Hepatic stellate cell (primary cell): Measurements from ENCODE around the gene MRPS34.
"Not testable (repeated sequence)": the region's sequence is repeated elsewhere in the genome, so short reads cannot be mapped to it uniquely, and the experiment has no call there.

ENCODE experiments used
- DNase-seq: peaks from one replicate; pipeline ENCODE4 v3.0.0; 2011; ENCODE audit warnings: low spot score

MRPS34 gene

DNA sequence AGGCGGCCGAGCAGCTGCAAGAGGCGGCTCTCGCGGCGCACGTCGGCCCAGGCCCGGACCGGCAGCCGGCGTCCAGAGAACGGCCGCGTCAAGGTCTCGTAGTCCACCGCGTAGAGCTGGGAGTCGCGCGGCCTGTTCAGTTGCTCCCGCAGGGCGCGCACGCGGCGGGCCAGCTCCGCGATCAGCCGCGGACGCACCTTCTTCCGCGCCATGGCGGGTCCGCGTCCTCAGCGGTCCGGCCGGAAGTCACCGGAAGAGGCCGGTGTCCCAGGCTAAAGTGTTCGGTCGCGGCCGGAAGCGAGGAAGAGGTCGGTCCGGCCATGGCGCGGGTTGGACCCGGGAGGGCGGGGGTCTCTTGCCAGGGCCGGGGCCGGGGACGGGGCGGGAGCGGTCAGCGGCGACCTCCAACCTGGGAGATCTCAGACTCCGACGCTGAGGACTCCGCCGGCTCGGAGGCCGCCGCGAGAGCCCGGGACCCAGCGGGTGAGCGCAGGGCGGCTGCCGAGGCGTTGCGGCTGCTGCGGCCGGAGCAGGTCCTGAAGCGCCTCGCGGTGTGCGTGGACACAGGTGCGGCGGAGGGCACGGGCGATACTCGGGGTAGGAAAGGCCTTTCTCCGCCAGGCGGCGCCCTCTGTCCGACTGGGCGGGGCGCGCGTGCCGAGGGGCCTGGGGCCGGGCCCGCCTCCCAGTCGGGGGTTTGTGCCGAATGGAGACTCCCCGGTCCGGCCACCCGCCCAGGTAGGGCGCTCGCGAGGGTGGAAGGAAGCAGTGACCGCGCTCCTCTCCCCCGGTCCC, at the start of gene MRPS34:
TSS of gene MRPS34 (minus strand) at position 227 of the 795 bp plus-strand sequence. CDS start at position 212, 15 bp downstream.
- peak; percentile 87 for DNase-seq

DNA sequence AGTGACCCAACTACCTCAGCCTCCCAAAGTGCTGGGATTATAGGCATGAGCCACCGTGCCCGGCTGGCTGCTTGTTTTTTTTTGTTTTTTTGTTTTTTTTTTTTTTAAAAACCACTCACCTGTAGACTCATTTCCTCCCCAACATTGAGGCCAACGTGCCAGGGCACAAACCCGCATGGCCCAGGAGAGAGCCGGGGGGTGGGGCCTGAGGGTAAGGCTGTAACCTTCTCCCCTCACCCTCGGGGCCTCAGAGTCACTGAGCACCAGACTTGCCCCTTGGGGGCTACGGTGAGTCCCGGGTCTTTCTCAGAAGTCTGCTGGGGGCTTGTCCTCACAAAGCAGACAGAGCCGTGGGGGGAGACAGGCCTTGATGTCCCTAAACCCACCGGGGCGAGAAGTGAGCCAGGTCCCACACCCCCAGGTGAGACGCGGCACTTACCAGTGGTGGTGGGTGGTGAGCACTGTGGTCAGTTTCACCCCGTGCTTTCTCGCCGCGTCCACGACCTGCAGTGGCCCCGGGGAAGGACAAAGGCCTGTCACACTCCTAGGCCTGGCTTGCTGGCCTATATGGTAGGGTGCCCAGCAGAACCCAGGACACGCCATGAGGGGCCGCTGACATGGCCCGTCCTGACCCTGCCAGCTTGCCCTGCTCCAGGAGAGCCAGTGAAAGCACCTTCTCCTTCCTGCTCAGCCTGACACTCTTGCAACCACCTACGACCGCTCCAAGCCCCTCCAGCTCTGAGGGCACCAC, 49.1 kb upstream of the MRPS34 start:
- DNase-seq = no peak

DNA sequence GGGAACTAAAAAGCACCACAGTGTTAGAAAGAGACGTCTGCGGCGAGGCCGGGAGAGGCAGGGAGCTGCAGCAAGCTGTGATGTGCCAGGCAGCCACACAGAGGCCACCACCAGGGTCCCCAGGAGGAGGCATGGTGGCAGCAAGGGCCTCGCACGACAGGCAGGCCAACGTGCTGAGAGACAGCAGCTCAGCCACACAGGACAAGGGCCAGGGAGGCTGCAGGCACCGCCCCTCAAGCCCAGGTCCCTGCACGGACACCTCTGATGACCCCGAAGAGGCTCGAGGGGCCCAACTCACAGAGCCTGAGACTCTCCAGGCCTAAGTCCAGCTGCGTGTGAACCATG, 48.0 kb upstream of the MRPS34 start:
- DNase-seq = no peak

DNA sequence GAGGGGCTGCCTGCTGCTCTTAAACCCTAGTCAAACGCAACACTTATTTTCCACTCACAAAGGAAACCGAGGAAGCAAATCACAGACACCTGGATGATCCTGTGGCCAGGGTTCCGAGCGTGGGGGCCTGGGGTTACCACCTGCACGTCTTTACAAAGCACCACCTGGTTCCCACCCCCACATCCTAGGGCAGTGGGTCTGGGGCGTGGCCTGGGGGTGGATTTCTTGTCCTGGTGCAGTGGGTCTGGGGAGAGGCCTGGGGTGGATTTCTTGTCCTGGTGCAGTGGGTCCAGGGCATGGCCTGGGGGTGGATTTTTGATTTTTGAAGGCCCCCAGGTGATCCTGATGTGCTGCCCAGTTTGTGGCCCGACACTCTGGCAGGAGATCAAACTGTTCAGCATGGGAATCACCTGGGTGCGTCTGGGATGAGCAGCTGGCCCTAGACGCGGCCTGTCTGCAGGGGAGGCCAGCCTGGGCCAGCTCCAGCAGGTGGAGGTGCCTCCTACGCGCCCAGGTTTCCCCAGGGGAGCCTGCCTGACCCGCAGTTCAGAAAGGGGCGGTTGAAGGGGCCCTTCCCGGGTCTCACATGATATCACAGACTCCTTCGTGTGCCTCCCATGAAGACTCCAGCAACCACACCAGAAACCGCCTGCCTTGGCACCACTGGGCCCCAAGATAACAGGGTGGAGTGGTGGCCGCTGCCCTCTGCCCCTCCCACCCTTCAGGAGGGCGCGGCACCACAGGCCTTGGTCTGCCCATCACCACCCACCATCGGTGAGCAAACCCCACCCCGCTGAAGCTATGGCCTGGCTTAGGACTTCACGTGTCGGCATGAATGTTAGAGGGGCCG, 47.4 kb upstream of the MRPS34 start:
- DNase-seq = no peak

DNA sequence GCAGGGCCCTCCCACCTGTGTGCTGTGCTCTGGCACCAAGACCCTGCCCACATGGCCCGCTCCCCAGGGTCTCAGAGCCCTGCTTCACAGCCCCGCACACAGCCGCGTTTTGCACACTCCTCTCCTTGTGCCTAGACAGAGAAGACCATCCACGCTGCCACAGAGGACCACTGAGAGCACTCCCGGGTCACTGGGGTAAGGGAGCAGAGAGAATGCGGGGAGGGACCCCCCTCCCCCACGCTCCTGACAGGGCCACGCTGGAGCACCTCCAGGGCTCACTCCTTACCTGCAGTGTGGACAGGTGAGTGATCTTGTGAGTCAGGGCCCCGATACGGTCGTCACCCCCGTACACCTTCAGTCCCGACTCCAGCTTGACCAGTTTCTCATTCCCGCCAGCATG, 46.7 kb upstream of the MRPS34 start:
- no peak for DNase-seq

DNA sequence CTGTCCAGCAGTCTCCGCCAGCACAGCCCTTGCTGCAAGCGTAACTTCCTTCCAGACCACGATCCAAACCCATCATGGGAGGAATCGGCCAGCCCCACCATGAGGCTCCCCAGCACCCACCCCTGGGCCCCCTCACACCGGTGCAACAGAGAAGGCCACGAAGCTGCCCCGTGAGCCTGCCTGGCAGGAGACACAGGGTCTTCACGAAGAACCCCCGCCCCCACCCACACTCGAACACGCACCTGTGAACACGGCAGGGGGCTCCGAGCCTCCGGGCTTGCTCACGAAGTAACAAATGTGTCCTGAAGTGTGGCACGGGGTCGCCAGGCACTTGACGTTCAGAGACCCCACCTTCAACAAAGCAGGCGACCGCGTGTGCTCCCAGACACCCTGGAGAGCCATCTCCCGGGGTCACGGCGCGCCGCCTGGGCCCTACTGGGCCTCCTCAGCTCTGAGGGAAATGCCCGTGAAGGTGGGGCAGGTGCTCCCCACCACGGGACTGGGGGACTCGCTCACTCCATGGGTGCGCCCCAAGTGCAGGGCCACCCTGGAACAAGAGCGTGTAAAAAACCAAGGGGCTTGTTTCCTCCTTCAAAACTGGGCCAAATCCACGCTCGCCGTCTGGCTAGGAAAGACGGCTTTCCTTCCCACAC, 46.1 kb upstream of the MRPS34 start:
- no peak for DNase-seq

DNA sequence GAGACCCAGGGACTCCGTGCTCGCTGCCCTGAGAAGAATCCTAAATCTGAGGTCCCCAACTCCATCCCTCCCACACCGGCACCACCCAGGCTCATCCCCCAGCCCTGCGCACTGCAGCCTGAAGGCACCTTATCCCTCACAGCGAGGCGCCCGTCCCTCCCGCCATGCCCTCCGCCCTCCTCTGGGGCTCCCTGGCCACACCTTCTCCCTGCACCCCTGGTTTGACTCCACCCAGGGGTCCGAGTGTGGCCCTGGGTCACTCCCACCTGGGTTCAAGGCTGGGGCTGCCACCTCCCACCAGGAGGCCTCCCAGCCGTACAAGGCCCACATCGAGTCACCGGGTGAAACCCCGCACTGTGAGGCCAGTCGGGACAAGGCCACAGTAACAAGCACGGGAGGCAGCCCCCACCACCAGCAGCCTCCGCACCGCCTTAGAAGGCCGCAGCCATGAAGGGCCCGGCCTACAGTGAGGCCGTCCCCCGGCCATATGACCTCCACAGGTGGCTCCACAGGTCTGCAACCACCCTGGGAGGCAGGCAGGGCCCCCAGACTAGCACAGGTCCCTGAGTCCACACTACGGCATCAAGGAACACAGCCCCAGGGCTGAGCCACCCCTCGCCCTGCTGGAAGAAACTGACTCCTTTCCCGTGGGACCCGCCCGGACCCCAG, 45.4 kb upstream of the MRPS34 start:
- no peak for DNase-seq

DNA sequence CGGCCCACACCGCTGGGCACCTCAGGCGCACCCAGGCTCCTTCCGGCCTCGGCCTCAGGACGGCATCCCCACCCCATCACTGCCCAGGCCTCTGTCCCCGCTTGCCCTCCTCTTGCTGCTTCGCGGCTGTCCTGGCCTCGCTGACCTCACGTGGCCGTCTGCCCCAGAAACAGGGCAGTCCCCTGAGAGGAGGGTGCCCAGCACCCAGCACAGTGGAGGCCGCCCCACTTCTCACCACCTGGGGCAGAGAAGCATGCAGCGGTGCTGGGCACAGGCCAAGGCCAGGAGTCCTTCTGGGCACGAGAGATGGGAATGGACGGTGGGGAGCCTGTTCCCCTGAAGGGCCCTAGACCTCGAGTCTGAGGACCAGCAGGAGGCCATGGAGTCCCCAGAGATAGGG, 44.8 kb upstream of the MRPS34 start:
- DNase-seq = no peak

DNA sequence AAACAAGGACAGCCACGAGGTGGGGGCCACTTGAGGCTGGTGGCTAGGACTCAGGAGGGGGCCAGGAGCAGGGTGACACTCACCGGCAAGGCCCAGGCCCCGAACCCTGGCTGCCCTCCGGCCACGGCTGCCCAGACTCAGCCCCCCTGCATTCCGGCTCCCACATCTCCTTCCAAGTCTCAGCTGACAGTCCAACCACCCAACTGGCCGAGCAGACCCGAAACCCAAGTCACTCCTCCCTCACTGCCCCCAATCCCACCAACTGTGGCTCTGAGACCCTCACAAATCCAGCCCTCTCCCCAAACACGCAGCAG, 44.3 kb upstream of the MRPS34 start:
- no peak for DNase-seq

DNA sequence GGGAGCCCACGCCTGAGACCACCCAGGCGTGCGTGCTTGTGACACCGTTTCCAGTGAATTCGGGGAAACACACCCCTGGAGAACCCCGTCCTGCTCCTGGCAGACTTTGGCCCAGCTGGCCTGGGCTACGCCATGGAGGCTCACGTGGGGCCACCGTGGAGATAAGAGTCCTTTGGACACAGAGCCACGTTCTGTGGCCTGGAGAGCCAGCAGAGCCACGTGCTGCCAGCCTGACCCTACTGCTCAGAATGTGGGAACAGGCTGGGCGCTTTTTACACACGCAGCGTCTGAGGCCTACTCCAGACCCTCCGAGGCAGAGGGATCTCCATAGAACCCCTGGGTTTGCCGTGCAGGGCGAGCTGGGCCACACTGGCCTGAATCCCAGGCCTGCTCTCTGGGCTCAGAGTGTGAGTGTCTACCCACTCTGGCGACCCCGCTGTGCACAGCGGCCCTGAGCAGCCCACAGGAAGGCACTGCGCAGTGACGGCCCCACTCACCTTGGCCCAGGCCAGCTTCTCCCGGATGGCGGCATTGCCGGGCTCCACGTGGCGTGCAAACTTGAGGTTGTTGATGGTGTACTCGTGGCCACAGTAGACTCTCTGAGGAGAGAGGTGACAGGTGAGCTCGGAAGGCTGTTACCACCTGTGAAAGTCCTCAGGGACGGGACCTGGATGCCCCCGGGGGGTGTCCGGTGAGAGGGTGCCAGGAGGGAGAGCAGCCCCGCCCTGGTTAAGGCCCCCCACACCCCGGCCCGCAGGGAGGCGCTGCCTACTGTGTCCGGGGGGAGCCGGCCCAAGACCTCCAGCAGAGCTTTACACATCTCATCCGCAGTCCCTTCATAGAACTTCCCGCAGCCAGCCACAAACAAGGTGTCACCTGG, 43.7 kb upstream of the MRPS34 start:
- DNase-seq = no peak

DNA sequence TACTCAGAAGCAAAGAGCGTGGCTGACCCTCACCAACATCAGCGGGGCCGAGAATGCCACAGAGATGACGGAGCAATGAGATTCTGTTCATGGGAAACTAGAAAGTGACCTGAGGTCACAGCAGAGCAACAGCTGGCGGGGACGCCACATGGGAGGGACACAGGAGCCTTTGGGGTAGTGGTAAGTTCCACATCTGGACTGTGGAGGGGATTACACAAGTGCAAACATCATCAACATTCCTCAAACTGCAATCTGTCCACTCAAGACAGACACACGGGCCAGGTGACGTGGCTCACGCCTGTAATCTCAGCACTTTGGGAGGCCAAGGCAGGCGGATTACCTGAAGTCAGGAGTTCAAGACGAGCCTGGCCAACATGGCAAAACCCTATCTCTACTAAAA, 42.5 kb upstream of the MRPS34 start:
- DNase-seq = no peak

DNA sequence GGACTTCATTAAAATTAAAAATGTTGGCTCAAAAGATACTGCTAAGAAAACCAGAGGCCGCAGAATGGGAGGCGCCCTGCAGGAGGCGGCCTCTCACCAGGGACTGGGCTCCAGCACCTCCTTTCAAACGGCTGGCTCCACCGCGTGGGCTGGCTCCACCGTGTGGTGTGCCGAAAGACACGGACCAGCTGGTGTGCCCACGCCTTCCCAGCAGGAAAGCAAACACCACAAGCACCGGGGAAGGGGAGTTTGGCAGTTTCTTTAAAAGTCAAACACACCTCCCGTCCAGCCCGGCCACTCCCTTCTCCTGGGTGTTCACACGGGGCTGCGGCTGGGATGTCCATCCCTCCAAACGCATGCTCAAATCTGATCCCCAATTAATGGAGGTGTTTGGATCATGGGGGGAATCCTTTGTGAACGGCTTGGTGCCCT, 39.8 kb upstream of the MRPS34 start:
- DNase-seq = peak; percentile 66

DNA sequence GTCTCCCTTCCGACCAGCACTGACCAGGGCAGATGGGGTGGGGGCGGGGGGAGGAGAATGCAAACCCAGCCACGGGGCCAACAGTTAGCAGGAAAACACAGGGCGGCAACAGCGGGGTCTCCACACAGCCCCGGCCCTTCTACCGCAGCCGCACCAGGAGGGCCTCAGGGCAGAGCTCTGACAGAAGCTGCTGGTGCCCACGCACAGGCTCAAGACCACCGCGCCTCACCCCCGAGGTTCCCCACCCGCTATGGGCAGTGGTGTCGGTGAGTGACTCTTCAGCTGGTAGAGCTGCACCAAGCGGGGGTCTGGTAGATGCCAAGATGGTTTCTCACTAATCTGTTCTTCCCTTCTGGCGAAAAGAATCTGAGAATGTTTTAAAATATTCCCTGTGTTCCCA, 37.6 kb upstream of the MRPS34 start:
- no peak for DNase-seq

DNA sequence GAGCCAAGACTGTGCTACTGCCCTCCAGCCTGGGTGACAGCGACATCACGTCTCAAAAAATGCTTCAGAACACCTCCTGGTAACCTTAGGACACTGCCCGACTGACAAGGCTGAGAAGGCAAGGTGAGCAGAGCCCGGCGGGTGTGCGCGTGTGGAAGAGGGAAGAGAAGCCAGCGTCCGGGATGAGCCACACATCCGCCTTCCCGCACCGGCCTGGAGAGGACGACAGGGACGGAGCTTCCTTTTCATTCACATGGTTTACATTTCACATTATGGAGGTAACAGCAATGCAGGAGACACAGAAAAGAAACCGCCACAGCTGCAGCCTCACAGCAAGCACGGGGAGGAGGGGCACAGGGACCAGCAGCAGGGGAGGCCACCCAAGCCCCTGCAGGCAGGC, 37.2 kb upstream of the MRPS34 start:
- no peak for DNase-seq

DNA sequence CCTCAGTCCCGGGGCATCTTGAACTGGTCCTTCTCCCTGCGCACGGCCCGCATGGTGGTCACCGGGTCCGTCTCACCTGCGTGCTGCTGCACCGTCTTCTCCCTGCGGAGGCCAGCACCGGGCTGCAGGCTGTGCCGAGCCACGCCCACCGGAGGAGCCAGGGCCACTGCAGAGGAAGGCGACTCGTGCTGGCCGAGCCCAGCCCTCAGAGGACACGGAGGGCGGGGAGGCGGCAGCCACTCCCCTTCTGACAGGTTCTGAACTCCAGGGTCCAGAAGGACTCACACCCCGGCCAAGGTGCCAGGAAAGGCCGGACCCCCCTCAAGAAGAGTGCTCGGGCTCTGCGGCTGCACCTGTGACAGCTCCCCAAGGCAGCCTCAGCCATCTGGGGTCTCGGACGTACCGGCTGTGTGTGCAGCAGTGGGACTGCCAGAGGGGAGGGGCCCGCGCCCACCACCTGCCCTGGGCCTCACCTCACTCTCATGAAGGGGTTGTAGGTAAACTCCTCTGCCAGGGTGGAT, 36.4 kb upstream of the MRPS34 start:
- DNase-seq = no peak

DNA sequence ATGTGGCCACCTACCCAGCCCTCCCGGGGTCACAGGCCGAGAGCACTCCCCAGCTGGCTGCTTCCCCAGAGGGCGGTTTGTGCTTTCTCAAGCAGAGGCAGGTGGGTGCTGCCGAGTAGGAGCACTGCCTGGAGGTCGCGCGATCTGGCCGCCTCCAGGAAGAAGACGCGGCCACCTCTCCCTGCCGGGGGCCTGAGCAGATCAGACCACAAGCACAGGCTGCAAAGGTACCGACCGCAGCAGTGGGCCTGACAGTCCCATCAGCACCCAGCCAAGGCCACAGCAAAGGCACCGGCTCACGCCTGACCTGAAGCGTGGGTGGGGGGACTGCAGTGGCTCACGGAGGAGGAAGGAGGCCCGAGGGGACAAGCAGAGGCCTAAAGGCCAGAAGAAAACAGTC, 35.8 kb upstream of the MRPS34 start:
- DNase-seq = no peak

DNA sequence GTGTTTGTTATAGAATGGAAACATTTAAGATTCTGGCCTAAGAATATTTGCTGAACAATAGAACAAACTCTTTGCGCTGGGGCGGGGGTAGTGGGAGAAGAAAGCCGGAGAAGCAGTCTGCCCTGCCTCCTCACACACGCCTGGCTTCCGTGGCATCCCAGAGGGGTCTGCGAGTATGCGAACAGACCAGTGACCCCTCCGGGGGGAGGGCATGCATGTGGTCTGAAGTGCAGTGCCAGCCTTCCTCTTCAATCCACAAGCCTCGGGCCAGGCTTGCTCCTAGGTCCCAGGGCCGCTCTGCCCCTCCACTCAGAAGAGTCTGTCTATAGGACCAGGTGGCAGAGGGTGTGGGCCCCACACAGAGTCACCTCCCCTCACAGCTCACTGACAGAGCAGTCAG, 34.7 kb upstream of the MRPS34 start:
- DNase-seq = no peak

DNA sequence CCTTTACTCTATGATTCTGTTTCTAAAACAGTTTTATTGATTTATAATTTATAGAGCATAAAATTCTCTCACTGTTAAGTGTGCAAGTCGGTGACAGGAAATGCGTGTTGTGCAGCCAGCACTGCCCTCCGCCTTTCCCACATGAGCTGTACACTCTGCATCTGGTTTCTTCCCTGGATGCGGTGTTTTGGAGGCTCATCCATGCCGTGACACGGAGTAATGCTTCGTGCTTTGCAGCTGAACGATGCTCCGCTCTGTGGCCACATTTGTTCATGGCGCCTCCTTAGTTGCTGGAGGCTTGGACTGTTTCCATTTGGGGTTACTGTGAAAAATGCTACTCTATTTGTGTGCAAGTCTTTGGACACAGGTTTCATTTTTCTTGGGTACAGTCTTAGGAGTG, 27.8 kb upstream of the MRPS34 start:
- no peak for DNase-seq

DNA sequence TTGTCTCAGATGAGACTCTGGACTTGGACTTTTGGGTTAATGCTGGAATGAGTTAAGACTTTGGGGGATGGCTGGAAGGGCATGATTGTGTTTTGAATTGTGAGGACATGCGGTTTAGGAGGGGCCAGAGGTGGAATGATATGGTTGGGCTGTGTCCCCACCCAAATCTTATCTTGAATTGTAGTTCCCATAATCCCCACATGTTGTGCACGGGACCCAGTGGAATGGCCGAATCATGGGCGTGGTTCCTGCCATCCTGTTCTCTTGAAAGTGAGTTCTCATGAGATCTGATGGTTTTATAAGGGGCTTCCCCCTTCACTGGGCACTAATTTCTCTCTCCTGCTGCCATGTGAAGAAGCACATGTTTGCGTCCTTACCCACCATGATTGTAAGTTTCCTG, 26.3 kb upstream of the MRPS34 start:
- not testable (repeated sequence) for DNase-seq

DNA sequence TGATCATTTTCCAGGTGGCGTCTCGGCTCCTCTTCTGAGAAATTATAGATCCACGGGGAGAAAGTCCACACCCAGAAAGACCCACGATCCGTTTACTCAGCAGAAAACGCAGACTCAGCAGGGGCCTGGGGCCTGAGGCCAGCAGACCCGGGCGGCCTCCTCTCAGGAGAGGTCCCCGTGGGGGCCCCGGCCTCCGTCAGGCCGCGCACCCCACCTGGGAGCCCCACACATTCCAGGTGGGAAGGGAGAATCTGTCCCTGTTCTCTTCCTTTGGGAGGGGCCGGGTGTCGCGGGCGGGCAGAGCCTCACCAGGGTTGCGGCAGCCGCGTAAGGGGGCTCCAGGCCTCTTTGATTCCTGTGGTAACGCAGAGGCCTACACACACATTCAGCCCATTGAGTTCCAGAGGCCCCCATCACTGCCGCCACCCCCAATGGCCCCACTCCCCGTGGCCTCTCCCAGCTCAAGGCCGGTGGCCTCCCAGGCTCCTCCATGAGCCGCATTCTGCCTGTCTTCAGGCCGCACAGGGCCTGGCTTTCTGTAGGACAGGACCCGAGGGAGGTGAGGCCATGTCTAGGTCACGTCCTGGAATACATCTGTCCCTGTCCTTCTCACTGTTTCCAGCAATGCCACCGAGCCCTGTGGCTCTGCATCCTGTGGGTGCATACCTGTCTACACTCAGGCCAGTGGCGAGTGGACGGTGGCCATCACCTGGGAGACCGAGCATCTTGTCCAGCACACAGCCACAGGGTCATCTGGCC, 22.2 kb upstream of the MRPS34 start:
- no peak for DNase-seq
